ENCODE measurements around the gene ACVRL1. TPM values are rescaled to one million over a fixed set of nuclear protein-coding genes. Genes with fewer than 3 reads are reported as not detected.

The ACVRL1 gene
- total RNA-seq, 1 experiment from 2014 or later, result not detected

GRCh38 chr12:51900323-51900889 lies 6.9 kb upstream of the ACVRL1 start:
- no peaks in the 10 kb centered on the region for H3K9me3 ChIP-seq (ENCODE audit: insufficient read depth, low read depth)
- H3K27me3 ChIP-seq (ENCODE audit: insufficient read depth, low read depth), result peaks cover 62% of the 10 kb centered on the region
- H2AFZ ChIP-seq, result no peak overlapping the region
- no peak overlapping the region for H3K27ac ChIP-seq
- H4K20me1 ChIP-seq (ENCODE audit: insufficient read depth), result no peaks in the 10 kb centered on the region
- POLR2A ChIA-PET (ENCODE audit: unreplicated experiment), result interaction anchor here (0.6 kb wide), 1 partner anchor 21 kb away, joined by 3 read pairs; no protein-coding TSS in a partner anchor
- no peaks in the 10 kb centered on the region for H3K79me2 ChIP-seq (ENCODE audit: low read depth)
- CTCF ChIA-PET, result no interaction called here
- no peak overlapping the region for H3K4me2 ChIP-seq
- intact Hi-C loops (cut with micrococcal nuclease; ENCODE audit: unreplicated experiment), result no loop called here
- DNase-seq, result no peak
- TF ChIP-seq EZH2 (IDR thresholded peaks at IDR 0.05; ENCODE audit: low read depth) (no peak), CTCF (conservative IDR thresholded peaks at IDR 0.05) (no peak)
- H3K9me2 ChIP-seq (ENCODE audit: insufficient read depth), result no peaks in the 10 kb centered on the region
- H3F3A ChIP-seq (ENCODE audit: insufficient read depth, low read depth), result no peaks in the 10 kb centered on the region
- H3K4me3 ChIP-seq, result no peak overlapping the region
- BruUV-seq (replicated peaks), result no TSS peak
- no peaks in the 10 kb centered on the region for H3K36me3 ChIP-seq (ENCODE audit: low read depth)
- H3K4me1 ChIP-seq (replicated peaks; ENCODE audit: insufficient read depth), result no peaks in the 10 kb centered on the region

GRCh38 chr12:51901121-51901817 lies 6.0 kb upstream of the ACVRL1 start:
- intact Hi-C loops (cut with micrococcal nuclease; ENCODE audit: unreplicated experiment), result no loop called here
- H3K4me3 ChIP-seq, result no peak overlapping the region
- H3K27me3 ChIP-seq (ENCODE audit: insufficient read depth, low read depth), result peaks cover 70% of the 10 kb centered on the region
- no peaks in the 10 kb centered on the region for H3K4me1 ChIP-seq (replicated peaks; ENCODE audit: insufficient read depth)
- no peaks in the 10 kb centered on the region for H3K9me3 ChIP-seq (ENCODE audit: insufficient read depth, low read depth)
- BruUV-seq (replicated peaks), result no TSS peak
- POLR2A ChIA-PET (ENCODE audit: unreplicated experiment), result no interaction called here
- no peak overlapping the region for H3K4me2 ChIP-seq
- no peaks in the 10 kb centered on the region for H3K79me2 ChIP-seq (ENCODE audit: low read depth)
- CTCF ChIA-PET, result no interaction called here
- H3K9me2 ChIP-seq (ENCODE audit: insufficient read depth), result no peaks in the 10 kb centered on the region
- no peaks in the 10 kb centered on the region for H3F3A ChIP-seq (ENCODE audit: insufficient read depth, low read depth)
- TF ChIP-seq CTCF (conservative IDR thresholded peaks at IDR 0.05) (no peak), EZH2 (IDR thresholded peaks at IDR 0.05; ENCODE audit: low read depth) (no peak)
- no peak for DNase-seq
- no peak overlapping the region for H2AFZ ChIP-seq
- no peaks in the 10 kb centered on the region for H3K36me3 ChIP-seq (ENCODE audit: low read depth)
- H3K27ac ChIP-seq, result no peak overlapping the region
- H4K20me1 ChIP-seq (ENCODE audit: insufficient read depth), result no peaks in the 10 kb centered on the region

GRCh38 chr12:51901881-51902280 lies 5.4 kb upstream of the ACVRL1 start:
- Histone ChIP-seq H2AFZ (no peak overlapping the region), H3K27ac (no peak overlapping the region), H3K27me3 (ENCODE audit: insufficient read depth, low read depth) (peaks cover 69% of the 10 kb centered on the region), H3F3A (ENCODE audit: insufficient read depth, low read depth) (no peaks in the 10 kb centered on the region), H3K79me2 (ENCODE audit: low read depth) (no peaks in the 10 kb centered on the region), H4K20me1 (ENCODE audit: insufficient read depth) (no peaks in the 10 kb centered on the region), H3K4me3 (no peak overlapping the region), H3K9me2 (ENCODE audit: insufficient read depth) (no peaks in the 10 kb centered on the region), H3K4me2 (no peak overlapping the region), H3K36me3 (ENCODE audit: low read depth) (no peaks in the 10 kb centered on the region), H3K4me1 (replicated peaks; ENCODE audit: insufficient read depth) (no peaks in the 10 kb centered on the region), H3K9me3 (ENCODE audit: insufficient read depth, low read depth) (no peaks in the 10 kb centered on the region)
- ChIA-PET POLR2A (ENCODE audit: unreplicated experiment) (no interaction called here), CTCF (no interaction called here)
- intact Hi-C loops (cut with micrococcal nuclease; ENCODE audit: unreplicated experiment), result no loop called here
- DNase-seq, result no peak
- no TSS peak for BruUV-seq (replicated peaks)
- TF ChIP-seq EZH2 (IDR thresholded peaks at IDR 0.05; ENCODE audit: low read depth) (no peak), CTCF (conservative IDR thresholded peaks at IDR 0.05) (no peak)

All from PC-9 (cell line).